Thoracic aorta (tissue), 2 donors: ENCODE results near the gene TM4SF18. TPM values are rescaled to one million over a fixed set of nuclear protein-coding genes. Genes with fewer than 3 reads are reported as not detected.
"Not testable (repeated sequence)": the region's sequence is repeated elsewhere in the genome, so short reads cannot be mapped to it uniquely, and the experiment has no call there.

ENCODE experiments used
- ATAC-seq: fragments of 150-250 bp; one replicate; pipeline ENCODE4 v1.8.0; 2017; ENCODE audit warnings: low read depth; ENCODE audit not compliant: insufficient number of reproducible peaks, low FRiP score
- DNase-seq: peaks from one replicate; pipeline ENCODE4 v3.0.0-alpha.2; 2020; ENCODE audit warnings: low spot score
- H3K27ac ChIP-seq, 2 donors: fragments of 200-600 bp; sonication (generic); 1 replicate in 1 of 2; 2 replicates in 1 of 2; pipeline ENCODE4 v1.5.1; 2016; ENCODE audit warnings: mild to moderate bottlenecking in 2 of 2, moderate library complexity in 2 of 2
- H3K27me3 ChIP-seq: fragments of 200-600 bp; sonication (generic); replicated peaks from 2 replicates; pipeline ENCODE4 v1.6.0; 2016; ENCODE audit warnings: mild to moderate bottlenecking; ENCODE audit not compliant: insufficient read depth
- H3K36me3 ChIP-seq: fragments of 200-600 bp; sonication (generic); one replicate; pipeline ENCODE4 v1.5.1; 2016
- H3K4me1 ChIP-seq, 2 donors: fragments of 200-600 bp; sonication (generic); 1 replicate in 1 of 2; 2 replicates in 1 of 2; pipeline versions ENCODE4 v1.5.1 to v1.6.0; 2016; ENCODE audit warnings: low read depth in 2 of 2, mild to moderate bottlenecking in 1 of 2; ENCODE audit not compliant: control insufficient read depth in 1 of 2
- H3K4me3 ChIP-seq: fragments of 200-600 bp; sonication (generic); 2 replicates; pipeline ENCODE4 v1.5.1; 2016; ENCODE audit warnings: mild to moderate bottlenecking
- H3K9me3 ChIP-seq: fragments of 200-600 bp; sonication (generic); 2 replicates; pipeline ENCODE4 v1.5.1; 2016
- total RNA-seq, 2 donors: library from RNA; depleted of rRNA; stranded (reverse); fragments of >200 nt; gene quantifications; one replicate each; pipeline versions ENCODE4 v1.1.0 to v1.2.3, GENCODE V29; 2016
- TF ChIP-seq, protein P1 (sequence below): fragments of 200-600 bp; sonication (generic); IDR thresholded peaks from one replicate; pipeline ENCODE4 v1.5.1; 2019; ENCODE audit warnings: antibody characterized with exemption

TM4SF18 gene
- total RNA-seq, 2 donors from 2014 or later, result 1.9 to 4.9 TPM

DNA sequence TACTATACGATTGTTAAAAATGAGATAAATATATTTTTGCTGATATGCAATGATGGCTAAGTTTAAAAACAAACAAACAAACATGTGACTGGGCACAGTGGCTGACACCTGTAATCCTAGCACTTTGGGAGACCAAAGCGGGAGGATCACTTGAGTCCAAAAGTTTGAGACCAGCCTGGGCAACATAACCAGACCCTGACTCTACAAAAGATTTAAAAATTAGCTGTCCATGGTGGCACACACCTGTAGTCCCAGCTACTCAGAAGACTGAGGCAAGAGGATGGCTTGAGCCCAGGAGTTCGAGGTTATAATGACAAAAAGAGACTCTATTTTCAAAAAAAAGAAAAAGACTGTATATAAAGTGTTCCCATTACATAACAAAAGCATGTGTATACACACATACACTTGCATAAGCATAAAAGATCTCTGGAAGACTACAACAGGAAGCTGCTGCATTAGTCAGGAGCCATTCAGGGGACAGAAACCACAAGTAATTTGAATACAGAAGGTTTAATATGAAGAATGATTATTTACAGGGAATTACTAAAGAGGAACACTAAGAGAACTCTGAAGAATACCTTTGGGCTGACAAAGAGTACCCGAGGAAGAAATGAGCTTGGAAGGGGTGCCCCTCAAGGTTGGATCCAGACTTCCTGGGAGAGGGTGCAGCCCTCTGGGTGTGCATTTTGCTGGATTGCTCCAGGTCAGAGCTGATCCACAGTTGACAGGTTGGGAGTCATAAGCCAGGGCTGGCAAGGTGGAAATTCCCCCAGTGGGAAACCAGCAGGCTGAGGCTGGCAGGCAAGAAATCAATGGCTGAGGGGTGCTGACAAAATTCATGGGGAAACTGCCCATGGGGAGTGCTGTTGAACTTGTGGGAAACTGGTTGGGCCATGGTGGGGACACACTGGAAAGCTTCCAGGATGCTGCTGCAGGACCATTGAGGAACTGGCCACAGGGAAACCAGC lies 9.3 kb upstream of the TM4SF18 start:
- no peaks in the 10 kb centered on the region for H3K9me3 ChIP-seq
- H3K4me1 ChIP-seq, result peaks cover 13 to 21% of the 10 kb centered on the region in 2 donors
- no peaks in the 10 kb centered on the region for H3K36me3 ChIP-seq
- H3K4me3 ChIP-seq, result no peak overlapping the region
- TF ChIP-seq, protein P1, sequence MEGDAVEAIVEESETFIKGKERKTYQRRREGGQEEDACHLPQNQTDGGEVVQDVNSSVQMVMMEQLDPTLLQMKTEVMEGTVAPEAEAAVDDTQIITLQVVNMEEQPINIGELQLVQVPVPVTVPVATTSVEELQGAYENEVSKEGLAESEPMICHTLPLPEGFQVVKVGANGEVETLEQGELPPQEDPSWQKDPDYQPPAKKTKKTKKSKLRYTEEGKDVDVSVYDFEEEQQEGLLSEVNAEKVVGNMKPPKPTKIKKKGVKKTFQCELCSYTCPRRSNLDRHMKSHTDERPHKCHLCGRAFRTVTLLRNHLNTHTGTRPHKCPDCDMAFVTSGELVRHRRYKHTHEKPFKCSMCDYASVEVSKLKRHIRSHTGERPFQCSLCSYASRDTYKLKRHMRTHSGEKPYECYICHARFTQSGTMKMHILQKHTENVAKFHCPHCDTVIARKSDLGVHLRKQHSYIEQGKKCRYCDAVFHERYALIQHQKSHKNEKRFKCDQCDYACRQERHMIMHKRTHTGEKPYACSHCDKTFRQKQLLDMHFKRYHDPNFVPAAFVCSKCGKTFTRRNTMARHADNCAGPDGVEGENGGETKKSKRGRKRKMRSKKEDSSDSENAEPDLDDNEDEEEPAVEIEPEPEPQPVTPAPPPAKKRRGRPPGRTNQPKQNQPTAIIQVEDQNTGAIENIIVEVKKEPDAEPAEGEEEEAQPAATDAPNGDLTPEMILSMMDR, result no peak
- DNase-seq (no peak), ATAC-seq (no peak)
- no peaks in the 10 kb centered on the region for H3K27me3 ChIP-seq
- no peak overlapping the region for H3K27ac ChIP-seq

DNA sequence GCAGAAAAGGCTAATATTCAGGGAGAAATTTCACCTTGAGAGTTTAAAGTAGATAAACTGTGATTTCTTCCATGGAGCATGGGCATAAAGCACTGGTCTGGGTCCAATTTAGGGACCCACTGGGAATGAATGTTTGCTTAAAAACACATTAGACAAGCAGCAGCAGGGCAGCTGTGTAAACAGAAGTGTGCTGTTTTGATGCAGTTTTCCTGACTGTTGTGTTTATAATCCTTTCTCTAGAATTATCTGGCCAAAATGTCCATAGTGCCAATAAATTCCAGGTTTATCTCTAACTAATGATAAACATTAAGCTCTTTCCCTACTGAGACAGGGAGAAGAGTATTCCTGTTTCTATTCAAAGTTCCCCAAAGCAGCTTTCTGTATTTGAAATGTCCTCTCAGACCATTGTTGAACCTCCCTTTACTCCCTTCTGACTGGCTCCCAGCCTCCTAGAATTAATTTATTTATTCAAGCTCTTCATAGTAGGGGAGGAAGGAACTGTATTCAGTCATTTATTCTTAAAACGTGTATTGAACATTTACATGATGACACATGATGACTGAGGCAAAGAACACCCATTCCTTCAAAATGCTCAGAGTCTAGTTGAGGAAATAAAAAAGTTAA lies 7.0 kb upstream of the TM4SF18 start:
- H3K36me3 ChIP-seq, result no peaks in the 10 kb centered on the region
- no peaks in the 10 kb centered on the region for H3K9me3 ChIP-seq
- H3K27ac ChIP-seq, result peak overlapping the region; percentile 78 to 82
- H3K4me3 ChIP-seq, result peak overlapping the region; percentile 0
- peaks cover 17 to 32% of the 10 kb centered on the region in 2 donors for H3K4me1 ChIP-seq
- peak; percentile 10 for ATAC-seq
- H3K27me3 ChIP-seq, result no peaks in the 10 kb centered on the region
- TF ChIP-seq, protein P1, result no peak
- DNase-seq, result no peak

DNA sequence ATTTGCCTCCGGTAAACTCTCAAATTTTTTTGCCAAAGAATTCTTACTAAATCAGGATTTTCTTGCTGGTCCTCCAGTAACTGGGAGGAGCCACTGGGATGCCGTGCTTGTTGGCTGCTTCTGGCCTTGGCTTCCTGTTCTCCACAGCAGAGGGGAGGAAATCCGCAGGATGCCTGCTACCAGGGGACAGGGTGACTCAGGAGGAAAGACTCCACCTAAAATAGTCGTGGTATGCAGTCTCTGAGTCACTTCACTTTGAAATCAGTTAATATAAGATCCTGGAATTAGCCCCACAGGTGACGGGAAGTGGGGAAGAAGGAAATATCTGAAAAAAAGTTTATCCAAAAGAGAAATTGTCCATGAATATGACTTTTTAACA lies 6.5 kb upstream of the TM4SF18 start:
- no peaks in the 10 kb centered on the region for H3K36me3 ChIP-seq
- no peaks in the 10 kb centered on the region for H3K27me3 ChIP-seq
- H3K4me1 ChIP-seq, result peaks cover 17 to 32% of the 10 kb centered on the region in 2 donors
- H3K4me3 ChIP-seq, result peak overlapping the region; percentile 0
- peak; percentile 87 for DNase-seq
- no peaks in the 10 kb centered on the region for H3K9me3 ChIP-seq
- peak overlapping the region; percentile 78 to 82 for H3K27ac ChIP-seq
- TF ChIP-seq, protein P1, result no peak
- ATAC-seq, result peak; percentile 99

DNA sequence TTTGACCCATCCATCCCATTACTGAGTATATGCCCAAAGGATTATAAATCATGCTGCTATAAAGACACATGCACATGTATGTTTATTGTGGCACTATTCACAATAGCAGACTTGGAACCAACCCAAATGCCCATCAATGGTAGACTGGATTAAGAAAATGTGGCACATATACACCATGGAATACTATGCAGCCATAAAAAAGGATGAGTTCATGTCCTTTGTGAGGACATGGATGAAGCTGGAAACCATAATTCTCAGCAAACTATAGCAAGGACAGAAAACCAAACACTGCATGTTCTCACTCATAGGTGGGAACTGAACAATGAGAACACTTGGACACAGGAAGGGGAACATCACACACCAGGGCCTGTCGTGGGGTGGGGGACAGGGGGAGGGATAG lies 4.0 kb upstream of the TM4SF18 start:
- H3K9me3 ChIP-seq, DNase-seq, ATAC-seq, H3K27me3 ChIP-seq, H3K36me3 ChIP-seq, H3K4me3 ChIP-seq: not testable (repeated sequence)
- Histone ChIP-seq H3K27ac (peak overlapping the region in 1 of 2 donors; percentile 37), H3K4me1 (peaks cover 20 to 51% of the 10 kb centered on the region in 2 donors)

DNA sequence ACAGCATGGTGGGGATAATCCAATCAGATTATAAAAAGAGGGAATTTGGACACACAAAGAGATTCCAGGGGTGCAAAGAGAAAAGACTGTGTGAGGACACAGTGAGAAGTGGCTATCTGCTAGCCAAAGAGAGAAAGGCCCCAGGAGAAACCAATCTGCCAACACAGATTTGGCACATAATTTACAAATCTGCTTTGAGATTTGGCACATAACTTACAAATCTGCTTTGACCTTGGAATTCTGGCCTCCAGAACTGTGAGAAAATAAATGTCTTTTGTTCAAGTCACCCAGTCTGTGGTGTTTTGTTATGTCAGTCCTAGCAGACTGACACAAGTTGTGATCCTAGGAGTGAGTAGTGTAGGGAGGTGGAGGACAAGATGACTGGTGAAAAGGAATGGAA lies 3.5 kb upstream of the TM4SF18 start:
- Histone ChIP-seq H3K27ac (peak overlapping the region; percentile 37 to 39), H3K4me1 (peaks cover 23 to 55% of the 10 kb centered on the region in 2 donors), H3K4me3 (no peak overlapping the region), H3K36me3 (no peaks in the 10 kb centered on the region), H3K27me3 (no peaks in the 10 kb centered on the region), H3K9me3 (no peaks in the 10 kb centered on the region)
- no peak for DNase-seq
- TF ChIP-seq, protein P1, result no peak
- no peak for ATAC-seq
